Retina (tissue), 1 donor: Measurements from ENCODE around the gene FLNC.
A peak's percentile ranks its signal among the peaks of the same experiment; 100 is the strongest.

Experiments
- DNase-seq: peaks from one replicate; pipeline ENCODE4 v3.0.0-alpha.2; 2016

FLNC gene

GRCh38 chr7:128831994-128832879, 2.0 kb downstream of the FLNC start:
- DNase-seq = no peak

GRCh38 chr7:128832880-128833147, 2.6 kb downstream of the FLNC start:
- DNase-seq = peak; percentile 86

DNA sequence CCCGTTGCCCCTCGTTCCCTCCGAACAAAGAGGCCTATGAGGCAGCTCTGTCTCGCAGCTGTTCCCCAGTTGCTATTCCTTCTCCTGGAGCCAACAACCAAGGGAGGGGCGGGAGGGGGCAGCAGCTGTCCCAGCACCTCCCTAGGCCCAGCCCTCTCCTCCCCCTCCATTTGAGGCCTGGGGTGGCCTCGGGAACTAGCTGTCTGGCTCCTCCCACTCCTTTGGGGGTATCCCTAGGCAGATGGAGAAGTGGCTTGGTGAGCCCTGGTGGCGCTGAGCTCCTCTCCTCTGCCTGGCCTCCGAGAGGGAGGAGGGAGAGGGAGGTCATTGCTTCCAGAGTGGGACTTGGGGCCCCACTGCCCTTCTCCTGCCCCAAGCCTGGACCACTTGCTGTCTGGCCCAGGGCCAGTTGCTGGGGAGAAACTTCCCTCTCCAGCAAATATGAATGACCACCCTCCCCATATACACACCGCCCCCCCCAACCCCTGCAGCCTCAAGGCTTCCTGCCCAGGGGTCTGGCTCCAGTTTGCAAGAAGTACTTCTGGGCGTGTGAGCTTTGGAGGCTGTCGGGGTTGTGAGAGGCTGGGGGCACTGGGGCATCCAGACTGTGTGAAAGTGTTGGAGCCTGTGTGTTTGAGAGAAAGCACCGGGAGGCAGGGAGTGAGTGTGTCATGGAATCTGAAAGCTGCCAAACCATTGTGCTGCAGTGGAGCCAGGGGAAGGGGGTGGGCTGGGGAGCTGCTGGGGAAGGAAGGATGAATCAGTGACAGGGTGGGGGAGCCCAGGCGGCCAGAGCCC, 3.1 kb downstream of the FLNC start:
- peak; percentile 82 for DNase-seq

- no peak for DNase-seq
Measured at GRCh38 chr7:128833946-128834325, 3.7 kb downstream of the FLNC start.

DNA sequence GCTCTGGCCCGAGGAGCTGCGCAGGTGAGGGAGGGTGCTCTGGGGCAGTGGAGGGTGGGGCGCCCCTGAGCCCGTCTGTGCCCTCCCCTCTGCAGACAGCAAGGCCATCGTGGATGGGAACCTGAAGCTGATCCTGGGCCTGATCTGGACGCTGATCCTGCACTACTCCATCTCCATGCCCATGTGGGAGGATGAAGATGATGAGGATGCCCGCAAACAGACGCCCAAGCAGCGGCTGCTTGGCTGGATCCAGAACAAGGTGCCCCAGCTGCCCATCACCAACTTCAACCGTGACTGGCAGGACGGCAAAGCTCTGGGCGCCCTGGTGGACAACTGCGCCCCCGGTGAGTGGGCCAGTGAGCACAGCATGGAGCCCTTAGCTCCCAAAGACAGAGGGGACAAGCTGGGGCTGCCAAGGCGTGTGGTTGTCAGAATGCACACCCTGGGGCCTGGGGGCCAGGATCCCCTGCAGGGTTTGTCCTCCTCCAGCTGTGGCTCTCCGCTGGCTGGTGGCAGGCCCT, 5.1 kb downstream of the FLNC start:
- DNase-seq = no peak

- no peak for DNase-seq
Measured at GRCh38 chr7:128835790-128836641, 5.8 kb downstream of the FLNC start.

DNA sequence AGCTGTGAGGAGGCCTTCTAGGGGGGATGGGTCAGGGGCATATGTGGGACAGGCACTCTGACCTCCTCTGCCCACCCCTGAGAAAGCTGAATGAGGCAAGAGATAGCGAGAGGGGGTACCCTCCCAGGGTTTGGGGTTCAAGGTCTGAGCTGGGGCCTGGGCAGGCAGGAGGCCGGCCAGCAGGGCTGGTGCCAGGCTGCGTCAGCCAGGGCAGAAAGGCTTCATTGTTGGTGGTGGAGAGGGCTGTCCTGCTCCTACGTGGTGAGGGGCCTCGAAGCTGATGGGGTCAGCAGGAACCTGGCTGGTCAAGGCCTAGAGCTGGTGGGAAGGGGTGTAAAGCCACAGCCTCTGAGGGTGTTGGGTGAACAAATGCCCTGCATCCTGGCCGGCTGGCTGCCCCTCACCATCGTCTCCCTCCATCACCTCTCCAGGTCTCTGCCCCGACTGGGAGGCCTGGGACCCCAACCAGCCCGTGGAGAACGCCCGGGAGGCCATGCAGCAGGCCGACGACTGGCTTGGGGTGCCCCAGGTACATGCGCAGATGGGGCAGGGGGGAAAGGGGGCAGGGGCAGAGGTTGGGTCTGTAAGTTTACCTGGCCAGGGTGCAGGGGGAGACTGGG, 6.6 kb downstream of the FLNC start:
- no peak for DNase-seq

GRCh38 chr7:128837521-128837921, 7.3 kb downstream of the FLNC start:
- no peak for DNase-seq

DNA sequence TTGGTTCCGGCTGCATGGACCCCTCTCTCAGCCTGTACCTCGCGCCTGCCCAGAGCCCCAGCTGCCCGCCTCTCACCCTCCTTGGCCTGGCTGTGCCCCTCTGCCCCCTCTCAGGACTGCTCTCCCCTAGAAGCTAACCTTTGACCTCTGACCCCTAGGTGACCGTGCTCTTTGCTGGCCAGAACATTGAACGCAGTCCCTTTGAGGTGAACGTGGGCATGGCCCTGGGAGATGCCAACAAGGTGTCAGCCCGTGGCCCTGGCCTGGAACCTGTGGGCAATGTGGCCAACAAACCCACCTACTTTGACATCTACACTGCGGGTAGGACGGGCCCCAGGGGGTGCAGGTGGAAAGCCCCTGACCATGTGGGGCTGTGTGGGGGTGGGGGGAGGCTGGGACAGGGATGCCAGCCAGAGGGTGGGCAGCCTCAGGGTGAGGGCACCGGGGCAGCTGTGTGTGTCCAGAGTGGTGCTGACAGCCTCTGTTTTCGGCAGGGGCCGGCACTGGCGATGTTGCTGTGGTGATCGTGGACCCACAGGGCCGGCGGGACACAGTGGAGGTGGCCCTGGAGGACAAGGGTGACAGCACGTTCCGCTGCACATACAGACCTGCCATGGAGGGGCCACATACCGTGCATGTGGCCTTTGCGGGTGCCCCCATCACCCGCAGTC, 8.0 kb downstream of the FLNC start:
- no peak for DNase-seq

DNA sequence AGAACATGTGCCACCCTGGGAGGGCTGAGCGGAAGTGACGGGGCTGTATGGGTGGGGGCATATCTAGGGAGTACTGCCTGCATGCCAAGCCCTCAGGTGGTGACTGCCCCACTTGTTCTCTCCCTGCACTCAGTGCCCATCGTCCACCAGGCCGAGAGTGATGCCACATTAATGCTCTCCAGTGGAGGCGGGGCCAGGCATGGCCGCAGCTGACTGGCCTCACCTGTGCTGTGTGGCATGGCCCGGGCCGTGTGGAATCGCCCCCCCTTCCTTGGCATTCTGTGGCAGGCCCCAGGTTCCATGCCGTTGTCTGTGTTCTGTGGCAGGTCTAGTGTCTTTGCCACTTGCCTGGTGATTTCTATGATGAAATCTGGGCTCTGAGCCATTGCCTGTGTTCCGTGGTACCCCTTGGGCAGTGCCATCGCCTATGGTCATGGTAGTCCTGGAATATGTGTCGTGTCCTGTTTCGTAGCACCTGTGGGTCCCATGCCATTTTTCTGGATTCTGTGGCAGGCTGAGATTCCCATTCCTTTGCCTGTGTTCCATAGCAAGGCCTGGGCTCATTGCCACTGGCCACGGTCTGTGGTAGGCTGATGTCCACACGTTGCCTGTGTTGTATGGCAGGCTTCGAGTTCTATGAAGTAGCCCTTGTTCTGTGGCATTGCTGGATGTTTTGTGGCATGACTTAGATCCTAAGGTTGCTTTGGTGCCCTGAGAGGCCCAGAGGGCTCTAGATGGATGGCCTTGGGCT, 8.9 kb downstream of the FLNC start:
- no peak for DNase-seq

DNA sequence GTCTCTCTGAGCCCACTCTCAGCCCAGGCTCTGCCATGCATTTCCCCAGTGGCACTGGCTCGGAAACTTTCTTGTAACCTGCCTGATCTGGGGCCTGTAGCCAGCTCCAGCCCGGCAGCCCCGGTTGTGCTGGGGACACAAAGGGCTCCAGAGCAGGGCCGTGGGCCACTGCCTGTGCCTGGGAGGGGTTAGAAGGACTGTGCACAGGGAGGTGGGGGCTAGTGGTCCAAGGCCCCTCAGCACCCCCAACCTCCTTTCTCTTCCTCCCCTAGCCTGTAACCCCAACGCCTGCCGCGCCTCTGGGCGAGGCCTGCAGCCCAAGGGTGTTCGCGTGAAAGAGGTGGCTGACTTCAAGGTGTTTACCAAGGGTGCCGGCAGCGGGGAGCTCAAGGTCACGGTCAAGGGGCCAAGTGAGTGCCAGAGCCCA, 9.6 kb downstream of the FLNC start:
- no peak for DNase-seq

DNA sequence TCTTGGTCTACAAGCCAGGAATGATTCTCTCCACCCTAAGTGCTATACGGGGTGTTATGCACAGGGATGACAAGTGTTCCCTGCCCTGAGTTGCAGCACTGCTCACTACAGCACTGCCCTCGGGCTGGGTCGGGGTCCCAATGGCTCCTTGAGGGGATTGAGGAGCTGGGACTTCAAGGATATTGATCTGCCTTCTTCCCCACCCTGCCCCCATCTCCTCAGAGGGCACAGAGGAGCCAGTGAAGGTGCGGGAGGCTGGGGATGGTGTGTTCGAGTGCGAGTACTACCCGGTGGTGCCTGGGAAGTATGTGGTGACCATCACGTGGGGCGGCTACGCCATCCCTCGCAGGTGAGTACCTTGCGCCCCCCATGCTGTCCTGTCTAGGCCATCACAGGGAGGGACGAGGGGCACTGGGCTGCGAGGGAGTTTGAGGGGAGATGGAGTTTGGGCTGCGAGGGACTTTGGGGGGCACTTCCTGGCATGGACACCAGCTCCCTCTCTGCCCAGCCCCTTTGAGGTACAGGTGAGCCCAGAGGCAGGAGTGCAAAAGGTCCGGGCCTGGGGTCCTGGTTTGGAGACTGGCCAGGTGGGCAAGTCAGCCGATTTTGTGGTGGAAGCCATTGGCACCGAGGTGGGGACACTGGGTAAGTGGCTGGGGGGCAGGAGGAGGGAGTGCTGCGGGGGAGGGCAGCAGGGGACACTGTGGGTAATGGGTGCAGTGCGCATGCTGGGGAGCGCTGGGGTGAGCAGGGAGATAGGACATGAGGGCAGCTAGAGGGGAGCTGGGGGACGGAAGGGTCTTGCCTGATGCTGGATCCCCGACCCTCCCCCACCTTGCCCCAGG, 10.3 kb downstream of the FLNC start:
- DNase-seq = no peak

- no peak for DNase-seq
Measured at GRCh38 chr7:128841171-128841690, 11.0 kb downstream of the FLNC start.

DNA sequence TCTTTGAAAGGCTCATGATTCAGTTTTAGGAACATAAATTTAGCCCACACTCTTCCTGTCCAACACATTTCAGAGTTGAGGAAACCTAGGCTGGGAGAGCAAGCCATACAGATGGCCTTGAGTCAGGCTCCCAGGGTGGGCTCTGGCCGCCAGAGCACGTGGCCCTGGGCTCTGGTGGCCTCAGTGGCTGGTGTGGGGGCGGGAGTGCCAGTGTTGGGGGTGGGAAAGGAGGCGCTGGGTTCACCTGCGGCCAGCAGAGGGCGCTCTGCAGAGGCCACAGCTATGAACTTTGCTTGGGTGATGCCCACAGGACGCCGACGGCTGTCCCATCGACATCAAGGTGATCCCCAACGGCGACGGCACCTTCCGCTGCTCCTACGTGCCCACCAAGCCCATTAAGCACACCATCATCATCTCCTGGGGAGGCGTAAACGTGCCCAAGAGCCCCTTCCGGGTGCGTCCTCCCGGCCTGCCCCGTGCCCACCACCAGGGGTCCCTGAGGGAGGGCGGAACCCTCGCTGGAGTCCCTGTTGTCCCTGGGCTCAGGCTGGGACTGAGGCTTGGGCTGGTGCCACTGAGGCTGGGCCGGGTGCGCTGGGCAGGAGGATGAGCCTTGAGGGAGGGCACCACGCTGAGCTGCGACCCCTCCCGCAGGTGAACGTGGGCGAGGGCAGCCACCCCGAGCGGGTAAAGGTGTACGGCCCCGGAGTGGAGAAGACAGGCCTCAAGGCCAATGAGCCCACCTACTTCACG, 11.9 kb downstream of the FLNC start:
- peak; percentile 49 for DNase-seq

DNA sequence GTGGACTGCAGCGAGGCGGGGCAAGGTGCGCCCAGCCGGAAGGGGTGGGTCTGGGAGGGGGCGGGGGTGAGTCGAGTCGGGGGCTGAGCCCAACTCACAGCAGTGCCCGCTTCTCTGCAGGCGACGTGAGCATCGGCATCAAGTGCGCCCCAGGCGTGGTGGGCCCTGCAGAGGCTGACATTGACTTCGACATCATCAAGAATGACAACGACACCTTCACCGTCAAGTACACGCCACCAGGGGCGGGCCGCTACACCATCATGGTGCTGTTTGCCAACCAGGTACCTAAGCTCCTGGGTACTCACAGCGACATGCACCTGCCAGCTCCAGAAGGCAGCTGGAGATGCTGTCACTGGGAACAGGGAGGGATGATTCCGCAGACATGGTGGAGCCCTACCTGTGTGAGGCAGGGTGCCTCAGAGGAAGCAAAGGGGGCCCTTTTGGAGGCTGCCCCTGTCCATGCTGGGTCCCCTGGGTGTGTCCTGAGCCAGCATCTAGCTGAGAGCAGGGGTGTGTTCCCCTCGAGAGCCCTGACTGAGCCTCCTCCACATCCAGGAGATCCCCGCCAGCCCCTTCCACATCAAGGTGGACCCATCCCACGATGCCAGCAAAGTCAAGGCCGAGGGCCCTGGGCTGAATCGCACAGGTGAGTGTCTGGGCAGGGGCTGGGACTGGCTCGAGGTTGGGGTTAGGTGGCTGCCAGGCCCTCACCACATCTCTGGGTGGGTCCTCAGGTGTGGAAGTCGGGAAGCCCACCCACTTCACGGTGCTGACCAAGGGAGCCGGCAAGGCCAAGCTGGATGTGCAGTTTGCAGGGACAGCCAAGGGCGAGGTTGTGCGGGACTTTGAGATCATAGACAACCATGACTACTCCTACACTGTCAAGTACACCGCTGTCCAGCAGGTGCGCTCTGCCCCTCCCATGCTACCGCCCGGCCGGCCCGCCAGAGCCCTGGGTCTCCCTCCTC, 12.8 kb downstream of the FLNC start:
- no peak for DNase-seq

DNA sequence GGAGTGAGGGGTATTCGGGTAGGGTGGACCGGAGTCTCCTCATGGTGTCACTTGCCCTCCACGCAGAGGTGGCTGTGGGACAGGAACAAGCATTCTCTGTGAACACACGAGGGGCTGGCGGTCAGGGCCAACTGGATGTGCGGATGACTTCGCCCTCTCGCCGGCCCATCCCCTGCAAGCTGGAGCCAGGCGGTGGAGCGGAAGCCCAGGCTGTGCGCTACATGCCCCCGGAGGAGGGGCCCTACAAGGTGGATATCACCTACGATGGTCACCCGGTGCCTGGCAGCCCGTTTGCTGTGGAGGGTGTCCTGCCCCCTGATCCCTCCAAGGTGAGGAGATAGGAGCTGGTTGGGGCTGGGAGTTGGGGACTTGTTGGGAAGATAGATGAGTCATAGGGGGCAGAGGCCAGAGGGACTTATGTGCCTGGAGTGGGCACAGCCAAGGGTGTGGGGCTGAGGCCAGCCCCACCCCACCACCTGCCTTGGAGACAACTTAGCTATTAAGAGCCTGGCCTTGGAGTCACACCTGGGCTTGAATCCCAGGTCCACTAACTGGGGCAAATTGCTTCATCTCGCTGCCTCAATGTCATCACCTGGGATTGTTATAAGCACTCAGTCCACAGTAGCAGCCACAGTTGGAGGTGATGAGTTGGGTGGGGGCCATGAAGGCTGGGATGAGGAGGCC, 13.9 kb downstream of the FLNC start:
- no peak for DNase-seq

DNA sequence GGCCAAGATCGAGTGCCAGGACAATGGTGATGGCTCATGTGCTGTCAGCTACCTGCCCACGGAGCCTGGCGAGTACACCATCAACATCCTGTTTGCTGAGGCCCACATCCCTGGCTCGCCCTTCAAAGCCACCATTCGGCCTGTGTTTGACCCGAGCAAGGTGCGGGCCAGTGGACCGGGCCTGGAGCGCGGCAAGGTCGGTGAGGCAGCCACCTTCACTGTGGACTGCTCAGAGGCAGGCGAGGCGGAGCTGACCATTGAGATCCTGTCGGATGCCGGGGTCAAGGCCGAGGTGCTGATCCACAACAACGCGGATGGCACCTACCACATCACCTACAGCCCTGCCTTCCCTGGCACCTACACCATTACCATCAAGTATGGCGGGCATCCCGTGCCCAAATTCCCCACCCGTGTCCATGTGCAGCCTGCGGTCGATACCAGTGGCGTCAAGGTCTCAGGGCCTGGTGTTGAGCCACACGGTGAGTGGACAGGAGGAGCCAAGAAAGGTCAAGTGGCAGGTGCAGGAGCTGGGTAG, 14.6 kb downstream of the FLNC start:
- no peak for DNase-seq
